Body of pancreas (tissue), 4 donors: ENCODE data around the gene COL18A1. TPM values are rescaled to one million over a fixed set of nuclear protein-coding genes. Genes with fewer than 3 reads are reported as not detected.

Experiments
- ATAC-seq: fragments of 150-250 bp; one replicate; pipeline ENCODE4 v1.9.1; 2016
- DNase-seq, 4 donors: peaks; one replicate each; pipeline ENCODE4 v3.0.0-alpha.2; 2019
- H3K27ac ChIP-seq, 4 donors: fragments of 200-600 bp; sonication (generic); 1 replicate in 3 of 4; 2 replicates in 1 of 4; pipeline versions ENCODE4 v1.5.1 to v1.6.1; 2016 to 2019; ENCODE audit warnings: mild to moderate bottlenecking in 1 of 4, mixed read lengths in 1 of 4, moderate library complexity in 1 of 4
- H3K27me3 ChIP-seq, 2 donors: fragments of 200-600 bp; sonication (generic); one replicate each; pipeline ENCODE4 v1.6.0; 2016; ENCODE audit warnings: mild to moderate bottlenecking in 1 of 2
- H3K36me3 ChIP-seq, 2 donors: fragments of 200-600 bp; sonication (generic); replicated peaks in 1 of 2; 2 replicates each; pipeline ENCODE4 v1.5.1; 2016; ENCODE audit warnings: low read depth in 2 of 2; ENCODE audit not compliant: insufficient read depth in 1 of 2
- H3K4me1 ChIP-seq: fragments of 200-600 bp; sonication (generic); one replicate; pipeline ENCODE4 v1.6.0; 2016
- H3K4me3 ChIP-seq, 2 donors: fragments of 200-600 bp; sonication (generic); 1 replicate in 1 of 2; 2 replicates in 1 of 2; pipeline ENCODE4 v1.5.1; 2016 to 2019
- H3K9me3 ChIP-seq, 3 donors: fragments of 200-600 bp; sonication (generic); 1 replicate in 2 of 3; 2 replicates in 1 of 3; pipeline ENCODE4 v1.5.1; 2016
- CTCF ChIP-seq, 7 experiments: fragments of 450-650 bp in 4 of 7; fragments of 200-600 bp in 3 of 7; sonication (generic) in 3 of 7; IDR thresholded peaks; one replicate each; pipeline ENCODE4 v1.5.1; 2016 to 2019; ENCODE audit warnings: antibody characterized with exemption in 7 of 7
- POLR2A ChIP-seq, 3 donors: fragments of 450-650 bp; IDR thresholded peaks; one replicate each; pipeline ENCODE4 v1.6.1; 2016; ENCODE audit warnings: antibody characterized with exemption in 3 of 3, mild to moderate bottlenecking in 2 of 3
- WGBS, 2 donors: methylation state at CpG; one replicate each; pipeline ENCODE4 v1.1.5; 2017; 5-methylcytosine and 5-hydroxymethylcytosine counted together
- intact Hi-C: fragments of 100-400 bp; cut with DNase I; formaldehyde crosslinking; loops from one replicate; pipeline ENCODE4 v1.15.1; 2023
- total RNA-seq, 2 donors: library from RNA; depleted of rRNA; stranded (reverse); fragments of >200 nt; gene quantifications; one replicate each; pipeline ENCODE4 v1.1.0, GENCODE V29; 2016

The COL18A1 gene
- total RNA-seq, 2 donors from 2014 or later, result 108 to 284 TPM

GRCh38 chr21:45482899-45483821 lies 78.2 kb downstream of the COL18A1 start:
- Histone ChIP-seq H3K27ac (peak overlapping the region in 1 of 4 donors; percentile 16), H3K9me3 (no peaks in the 10 kb centered on the region), H3K4me3 (no peak overlapping the region), H3K27me3 (no peaks in the 10 kb centered on the region), H3K36me3 (peaks cover 0 to 2% of the 10 kb centered on the region in 2 donors), H3K4me1 (peaks cover 6% of the 10 kb centered on the region)
- ATAC-seq (no peak), DNase-seq (peak in 1 of 4 donors; percentile 47)
- intact Hi-C loops, result no loop called here
- TF ChIP-seq POLR2A (IDR thresholded peaks at IDR 0.05) (peak in 1 of 3 donors; percentile 35), CTCF (IDR thresholded peaks at IDR 0.05) (no peak)
- WGBS, 2 donors, result 64 to 72% methylated on average over 36 to 37 of the region's 40 CpGs

GRCh38 chr21:45484318-45484717 lies 79.4 kb downstream of the COL18A1 start:
- H3K27me3 ChIP-seq, result no peaks in the 10 kb centered on the region
- H3K27ac ChIP-seq, result no peak overlapping the region
- DNase-seq (no peak), ATAC-seq (no peak)
- intact Hi-C loops, result no loop called here
- TF ChIP-seq POLR2A (IDR thresholded peaks at IDR 0.05) (no peak), CTCF (IDR thresholded peaks at IDR 0.05) (no peak)
- no peaks in the 10 kb centered on the region for H3K4me1 ChIP-seq
- 81 to 87% methylated on average over 6 of the region's 6 CpGs for WGBS, 2 donors
- no peak overlapping the region for H3K4me3 ChIP-seq
- H3K36me3 ChIP-seq, result peaks cover 0 to 2% of the 10 kb centered on the region in 2 donors
- no peaks in the 10 kb centered on the region for H3K9me3 ChIP-seq

- Histone ChIP-seq H3K4me1 (no peaks in the 10 kb centered on the region), H3K36me3 (peaks cover 0 to 2% of the 10 kb centered on the region in 2 donors), H3K27me3 (no peaks in the 10 kb centered on the region), H3K4me3 (no peak overlapping the region), H3K27ac (no peak overlapping the region), H3K9me3 (no peaks in the 10 kb centered on the region)
- TF ChIP-seq POLR2A (IDR thresholded peaks at IDR 0.05) (no peak), CTCF (IDR thresholded peaks at IDR 0.05) (no peak)
- intact Hi-C loops, result no loop called here
- DNase-seq (no peak), ATAC-seq (no peak)
- WGBS, 2 donors, result 71% methylated on average over 19 to 25 of the region's 25 CpGs
Measured at GRCh38 chr21:45485686-45486442, 80.9 kb downstream of the COL18A1 start.

- H3K36me3 ChIP-seq, result peaks cover 0 to 2% of the 10 kb centered on the region in 2 donors
- WGBS, 2 donors, result 44 to 65% methylated on average over 13 to 25 of the region's 29 CpGs
- no peak for TF ChIP-seq CTCF (IDR thresholded peaks at IDR 0.05)
- TF ChIP-seq POLR2A (IDR thresholded peaks at IDR 0.05), result no peak
- H3K4me3 ChIP-seq, result no peak overlapping the region
- no peaks in the 10 kb centered on the region for H3K9me3 ChIP-seq
- no peak for ATAC-seq
- intact Hi-C loops, result no loop called here
- no peak overlapping the region for H3K27ac ChIP-seq
- DNase-seq, result no peak
- no peaks in the 10 kb centered on the region for H3K27me3 ChIP-seq
- H3K4me1 ChIP-seq, result no peaks in the 10 kb centered on the region
Measured at GRCh38 chr21:45486443-45487160, 81.6 kb downstream of the COL18A1 start.
